Stimulated activated CD4-positive, alpha-beta T cell treated with anti-CD3 and anti-CD28 coated beads, Interleukin-12 subunit alpha, Interleukin-12 subunit beta, amount 100 ng/mL, for 48 hours (primary cell): ENCODE data around the gene MYO1B.

Source experiments
- DNase-seq, 3 donors: peaks; one replicate each; pipeline ENCODE4 v3.0.0-alpha.2; 2020; ENCODE audit warnings: low read depth in 2 of 3, low spot score in 1 of 3

MYO1B gene

DNA sequence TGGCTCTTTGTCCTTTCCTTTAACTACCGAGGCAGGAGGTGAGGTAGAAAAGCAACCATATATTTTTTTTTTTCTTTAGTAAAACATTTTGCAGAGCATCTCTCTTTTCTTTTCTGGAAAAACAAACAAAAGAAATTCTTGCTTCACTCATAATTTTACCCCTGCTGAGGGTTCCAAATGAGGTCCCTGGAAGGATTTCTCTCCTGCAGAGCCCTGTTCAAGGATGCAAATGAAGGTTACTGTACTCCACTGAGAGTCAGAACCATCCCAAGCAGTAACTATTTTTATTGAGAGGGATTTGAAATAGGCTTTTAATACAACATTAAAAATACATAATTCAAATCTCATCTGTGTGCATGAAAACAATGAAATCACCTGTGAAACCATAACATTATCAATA lies 19.5 kb upstream of the MYO1B start:
- no peak for DNase-seq

DNA sequence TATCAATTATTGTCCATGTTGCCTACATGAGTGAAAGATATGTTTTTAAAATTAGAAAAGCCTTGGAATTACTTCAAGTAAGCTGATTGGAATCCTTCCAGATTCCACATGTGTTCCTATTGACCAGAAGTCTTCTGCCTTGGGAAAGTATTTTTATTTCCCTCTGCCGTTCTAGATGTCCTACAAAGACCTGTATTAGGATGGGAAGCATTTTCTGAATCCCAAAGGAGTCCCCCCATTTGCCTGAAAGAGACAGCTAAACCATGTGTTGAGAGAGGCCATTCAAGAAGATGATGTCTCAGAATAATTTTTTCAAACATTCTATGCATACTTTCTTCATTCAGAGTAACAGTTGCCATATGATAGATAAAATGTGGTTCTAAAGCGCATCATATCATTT lies 19.0 kb upstream of the MYO1B start:
- no peak for DNase-seq

DNA sequence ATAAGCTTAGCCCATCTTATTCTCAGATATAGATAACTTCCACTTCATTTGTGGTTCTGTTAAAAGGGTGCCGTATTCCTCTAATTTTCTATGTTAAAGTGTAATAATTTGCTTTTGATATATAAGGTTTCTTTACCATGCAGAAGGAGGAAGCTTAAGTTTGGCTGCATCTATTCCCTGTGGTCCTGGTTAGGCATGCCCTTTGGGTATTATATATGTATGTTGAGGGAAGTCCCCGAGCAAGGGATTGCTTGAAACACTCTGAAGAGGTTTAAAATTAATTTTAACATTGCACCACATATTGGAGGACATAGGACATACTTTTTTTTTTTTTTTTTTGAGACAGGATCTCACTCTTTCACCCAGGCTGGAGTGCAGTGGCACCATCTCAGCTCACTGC lies 16.9 kb upstream of the MYO1B start:
- no peak for DNase-seq

DNA sequence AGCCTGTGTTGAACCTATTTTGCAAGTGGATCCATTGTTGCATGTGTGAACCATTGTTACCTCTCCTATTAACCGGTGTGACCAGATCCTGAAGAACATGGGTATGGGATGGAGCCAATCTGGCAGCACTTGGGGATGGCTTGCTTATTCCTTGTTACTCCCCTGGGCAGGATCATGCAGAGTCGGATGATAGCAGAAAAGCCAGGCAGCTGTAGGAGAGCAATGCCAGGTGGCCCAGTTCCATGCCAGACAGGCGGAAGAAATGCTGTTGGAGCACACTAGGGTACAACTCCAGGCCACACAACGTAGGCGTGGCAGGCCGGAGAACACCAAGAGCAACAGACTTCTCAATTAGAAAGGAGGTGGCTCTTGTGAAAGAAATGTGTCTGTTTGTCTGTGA lies 16.3 kb upstream of the MYO1B start:
- DNase-seq: no peak

- DNase-seq: no peak
Observed at GRCh38 chr2:191230174-191230573, 15.0 kb upstream of the MYO1B start.

DNA sequence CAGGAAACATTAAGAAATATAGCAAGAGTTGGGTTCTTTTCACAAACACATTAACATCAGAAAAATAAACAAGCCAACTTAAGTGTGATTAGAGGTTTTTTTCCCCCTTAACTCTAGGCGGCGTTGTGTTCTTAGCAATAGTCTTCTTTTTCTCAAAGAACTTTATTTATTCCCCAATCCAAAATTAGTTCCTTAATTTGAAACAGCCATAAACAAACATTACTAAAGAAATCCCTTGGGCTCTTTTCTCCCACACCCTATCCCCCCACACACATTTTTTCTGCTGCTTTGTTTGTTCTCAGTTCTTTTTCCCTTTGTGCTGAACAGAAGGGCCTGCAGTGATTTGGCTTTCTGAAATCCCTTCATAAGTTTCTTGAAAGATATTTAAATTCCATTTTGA lies 13.2 kb upstream of the MYO1B start:
- no peak for DNase-seq

DNA sequence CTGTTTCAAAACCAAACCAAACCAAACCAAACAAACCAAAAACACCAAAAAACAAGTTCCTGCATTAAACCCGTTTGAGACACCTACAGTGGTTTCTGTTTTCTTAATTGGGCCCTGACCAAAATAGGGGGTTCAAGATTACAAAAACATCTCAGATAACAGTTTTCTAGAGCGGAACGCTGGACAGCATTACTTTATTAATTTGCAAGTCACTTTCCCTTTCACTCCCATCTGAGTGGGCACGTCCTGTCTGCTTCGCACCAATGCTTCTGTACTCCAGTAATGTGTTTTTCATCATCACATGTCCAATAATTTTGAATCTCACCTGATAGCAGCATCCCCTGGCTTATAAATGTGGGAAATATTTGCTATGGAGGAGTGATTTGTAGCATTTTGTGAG lies 11.7 kb upstream of the MYO1B start:
- no peak for DNase-seq

- no peak for DNase-seq
Observed at GRCh38 chr2:191234376-191234775, 10.8 kb upstream of the MYO1B start.

DNA sequence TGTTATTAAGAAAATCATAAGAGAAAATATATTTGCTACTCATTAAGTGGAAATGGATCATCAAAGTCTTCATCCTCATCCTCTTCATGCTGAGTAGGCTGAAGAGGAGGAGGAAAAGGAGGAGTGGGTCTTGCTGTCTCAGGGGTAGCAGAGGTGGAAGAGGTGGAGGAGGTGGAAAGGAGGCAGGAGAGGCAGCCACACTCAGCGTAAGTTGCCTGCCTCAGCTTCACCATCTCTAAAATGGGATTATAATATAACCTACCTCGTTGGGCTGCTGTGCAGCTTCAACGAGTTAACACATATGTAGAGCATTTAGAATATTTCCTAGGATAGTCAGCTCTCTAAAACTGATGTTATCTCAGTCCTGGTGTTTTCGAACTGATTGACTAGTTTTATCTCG lies 4.3 kb upstream of the MYO1B start:
- DNase-seq: no peak

- DNase-seq: no peak
Observed at GRCh38 chr2:191241418-191241817, 3.8 kb upstream of the MYO1B start.

- DNase-seq: no peak
Observed at GRCh38 chr2:191243154-191243553, 2.0 kb upstream of the MYO1B start.

DNA sequence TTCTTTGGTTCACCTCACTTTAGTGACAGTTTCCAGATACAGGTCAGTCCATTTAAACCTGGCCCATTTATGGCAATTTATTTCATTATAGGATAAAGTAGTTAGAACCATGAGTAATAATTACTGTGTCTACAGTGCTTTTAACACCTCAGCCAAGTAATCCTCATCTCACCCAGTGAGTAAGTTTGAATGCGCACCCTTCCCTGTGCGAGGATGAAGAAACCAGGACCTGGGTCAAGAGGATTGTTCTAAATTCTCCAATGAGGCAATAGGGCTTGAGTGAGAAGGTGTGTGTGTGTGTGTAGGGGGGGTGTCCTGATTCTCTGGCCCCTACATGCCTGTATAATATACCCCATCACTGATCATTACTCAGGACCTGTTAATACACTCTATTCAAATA lies 854 bp upstream of the MYO1B start:
- DNase-seq: no peak

DNA sequence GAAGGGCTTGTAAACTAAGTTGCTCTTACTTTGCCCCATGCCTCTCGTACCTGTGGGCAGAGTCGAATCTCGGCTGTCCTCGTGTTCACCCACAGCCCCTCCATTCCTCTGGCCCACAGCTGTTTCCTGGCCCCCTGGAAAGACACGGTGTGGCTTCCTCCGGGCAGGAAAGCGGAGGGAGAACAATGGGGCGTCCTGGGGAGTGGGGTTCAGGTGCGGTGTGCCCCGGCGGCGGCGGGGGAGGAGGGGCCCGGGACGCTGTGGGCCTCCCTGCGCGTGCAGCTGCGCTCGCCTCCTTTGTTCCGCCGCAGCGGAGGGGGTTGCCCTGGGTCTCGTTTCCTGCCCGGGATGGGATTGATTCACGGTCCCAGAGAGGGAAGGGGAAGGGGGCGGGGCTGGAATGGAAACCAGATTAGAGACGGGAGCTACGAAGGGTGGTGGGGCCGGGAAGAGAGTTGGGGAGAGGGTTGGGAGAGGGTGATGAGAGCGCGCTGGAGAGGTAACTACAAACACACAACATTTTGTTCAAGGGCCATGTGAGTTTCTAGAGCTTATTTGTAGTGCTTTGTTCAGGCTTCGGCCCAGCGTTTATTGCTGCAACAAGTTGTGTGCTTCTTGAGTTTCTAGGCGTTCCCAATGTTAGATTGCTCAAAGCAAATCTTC lies 796 bp downstream of the MYO1B start:
- peak; percentile 14 to 20 (median 17) for DNase-seq

- DNase-seq: no peak
Observed at GRCh38 chr2:191246820-191247380, 1.7 kb downstream of the MYO1B start.

GRCh38 chr2:191247381-191248057 lies 2.3 kb downstream of the MYO1B start:
- no peak for DNase-seq

- DNase-seq: no peak
Observed at GRCh38 chr2:191249156-191249813, 4.1 kb downstream of the MYO1B start.

DNA sequence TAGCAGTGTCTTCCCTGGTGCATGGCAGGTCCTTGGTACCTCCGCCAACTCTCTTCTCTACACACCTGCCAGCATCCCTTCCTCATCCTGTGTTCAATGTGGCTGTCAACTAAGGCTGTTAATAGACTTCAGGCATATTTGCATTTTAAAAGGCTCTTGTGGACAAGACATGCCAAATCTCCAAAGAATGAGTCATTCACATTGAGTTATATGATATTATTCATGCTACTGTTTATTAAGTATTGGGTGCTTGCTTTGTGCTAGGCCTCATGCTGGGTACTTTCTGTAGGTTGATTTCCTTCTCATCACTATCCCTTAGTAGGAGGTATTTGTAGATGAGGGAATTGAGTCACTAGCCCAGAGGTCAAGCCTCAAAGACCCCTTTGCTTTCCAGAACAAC lies 5.2 kb downstream of the MYO1B start:
- no peak for DNase-seq

DNA sequence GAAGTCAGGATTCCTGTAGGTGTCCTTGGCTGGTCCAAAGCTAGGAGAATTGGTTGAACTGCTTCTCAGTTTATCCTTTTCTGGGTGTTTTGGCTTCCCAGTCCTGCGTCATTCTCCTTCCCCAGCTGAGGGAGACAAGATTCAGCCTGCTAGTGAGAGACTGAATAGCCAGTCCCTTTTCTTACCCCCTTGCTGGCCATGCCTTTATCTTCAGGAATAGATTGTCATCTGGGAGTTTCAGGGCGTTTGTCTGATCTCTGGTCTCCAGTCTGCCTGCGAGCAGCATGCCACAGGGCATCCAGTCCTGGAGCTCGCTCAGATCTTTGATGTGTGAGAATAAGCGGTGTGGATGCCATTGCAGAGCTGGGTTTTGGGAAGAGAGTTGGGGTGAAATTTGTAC lies 5.8 kb downstream of the MYO1B start:
- DNase-seq: no peak

- DNase-seq: no peak
Observed at GRCh38 chr2:191252699-191253098, 7.5 kb downstream of the MYO1B start.

GRCh38 chr2:191253476-191253875 lies 8.3 kb downstream of the MYO1B start:
- no peak for DNase-seq

- DNase-seq: no peak
Observed at GRCh38 chr2:191255271-191255670, 10.1 kb downstream of the MYO1B start.

DNA sequence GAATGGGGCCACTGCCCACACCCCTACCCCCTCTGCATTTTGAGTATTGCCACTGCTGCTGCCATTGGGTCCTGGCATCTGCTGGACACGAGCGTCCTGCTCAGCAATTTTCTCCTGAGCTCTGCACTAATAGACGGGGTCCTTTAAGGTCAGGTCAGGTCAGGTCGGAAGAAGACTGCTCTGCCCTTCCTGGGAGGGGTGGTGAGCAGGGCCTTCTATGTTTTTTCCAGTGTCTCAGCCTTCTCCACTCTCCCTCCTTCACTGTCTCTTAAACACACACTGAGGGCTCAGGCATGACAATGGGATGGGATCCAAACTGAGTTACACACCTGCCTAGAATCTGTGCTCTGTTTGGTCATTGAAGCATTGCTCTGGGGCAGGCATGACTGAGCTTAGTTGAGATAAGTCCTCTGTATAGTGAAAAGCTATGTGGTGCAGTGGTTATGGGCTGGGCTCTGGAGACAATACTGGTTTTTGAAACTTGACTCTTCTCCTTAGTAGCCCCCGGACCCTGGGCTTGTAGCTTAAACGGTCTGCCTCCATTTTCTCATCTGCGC lies 10.6 kb downstream of the MYO1B start:
- DNase-seq: no peak
